HG03066 (cell line): ENCODE data around the gene HDGF.

Experiments used
- ATAC-seq: cut with Tn5 transposase; IDR thresholded peaks from one replicate; pipeline ENCODE4 v1.9.1; 2021; ENCODE audit warnings: low read depth; ENCODE audit not compliant: unreplicated experiment

HDGF gene

GRCh38 chr1:156747742-156748669, 3.5 kb downstream of the HDGF start:
- no peak for ATAC-seq

- ATAC-seq, result no peak
Measured at GRCh38 chr1:156746728-156747631, 4.5 kb downstream of the HDGF start.

GRCh38 chr1:156746406-156746727, 5.1 kb downstream of the HDGF start:
- no peak for ATAC-seq

GRCh38 chr1:156745881-156746280, 5.6 kb downstream of the HDGF start:
- ATAC-seq, result no peak

GRCh38 chr1:156744786-156745419, 6.6 kb downstream of the HDGF start:
- ATAC-seq, result no peak

- no peak for ATAC-seq
Measured at GRCh38 chr1:156744344-156744743, 7.1 kb downstream of the HDGF start.

GRCh38 chr1:156743367-156744302, 7.8 kb downstream of the HDGF start:
- ATAC-seq, result no peak

- ATAC-seq, result no peak
Measured at GRCh38 chr1:156742801-156743200, 8.7 kb downstream of the HDGF start.

- ATAC-seq, result no peak
Measured at GRCh38 chr1:156742017-156742416, 9.5 kb downstream of the HDGF start.

- ATAC-seq, result peak; percentile 2
Measured at GRCh38 chr1:156741481-156741983, 9.9 kb downstream of the HDGF start.

- peak; percentile 79 for ATAC-seq
Measured at GRCh38 chr1:156740741-156741480, 10.6 kb downstream of the HDGF start, which contains the start of gene MRPL24. Gene MRPL24, minus strand, starts transcription at chr1:156741088. Its CDS starts 2,384 bp downstream, at chr1:156738704.

- ATAC-seq, result no peak
Measured at GRCh38 chr1:156740237-156740740, 11.2 kb downstream of the HDGF start.

- ATAC-seq, result no peak
Measured at GRCh38 chr1:156738916-156739315, 12.6 kb downstream of the HDGF start.

GRCh38 chr1:156738407-156738806, 13.1 kb downstream of the HDGF start:
- no peak for ATAC-seq

- no peak for ATAC-seq
Measured at GRCh38 chr1:156733989-156734584, 17.4 kb downstream of the HDGF start.

GRCh38 chr1:156728599-156729462, 22.6 kb downstream of the HDGF start, which contains the start of gene ISG20L2:
Gene ISG20L2, minus strand, starts transcription at chr1:156728766. Its CDS starts 1,114 bp downstream, at chr1:156727652.
- ATAC-seq, result peak; percentile 88

GRCh38 chr1:156727926-156728598, 23.4 kb downstream of the HDGF start, which contains the start of gene METTL25B:
Gene METTL25B, plus strand, starts transcription at chr1:156728469. Its CDS starts 636 bp downstream, at chr1:156729105.
- peak; percentile 63 for ATAC-seq
